Upper lobe of right lung (tissue), 1 donor: ENCODE results near the gene POT1. TPM values are rescaled to one million over a fixed set of nuclear protein-coding genes. Genes with fewer than 3 reads are reported as not detected.

Experiments
- ATAC-seq: fragments of 200-7000 bp; cut with Tn5 transposase; one replicate; pipeline ENCODE4 v1.9.1; 2020; ENCODE audit warnings: mild to moderate bottlenecking, moderate library complexity
- DNase-seq: peaks from one replicate; pipeline ENCODE4 v3.0.0-alpha.2; 2020
- H3K27ac ChIP-seq: fragments of 200-600 bp; one replicate; pipeline ENCODE4 v1.8.0; 2022
- H3K27me3 ChIP-seq: fragments of 200-600 bp; one replicate; pipeline ENCODE4 v1.8.0; 2022; ENCODE audit warnings: mild to moderate bottlenecking
- H3K36me3 ChIP-seq: fragments of 200-600 bp; one replicate; pipeline ENCODE4 v1.8.0; 2022
- H3K4me1 ChIP-seq: fragments of 200-600 bp; one replicate; pipeline ENCODE4 v1.8.0; 2022
- H3K4me3 ChIP-seq: fragments of 200-600 bp; one replicate; pipeline ENCODE4 v1.8.0; 2022; ENCODE audit warnings: mild to moderate bottlenecking
- H3K9me3 ChIP-seq: fragments of 200-600 bp; one replicate; pipeline ENCODE4 v1.8.0; 2022
- intact Hi-C: fragments of 100-400 bp; cut with DNase I; formaldehyde crosslinking; loops from one replicate; pipeline ENCODE4 v1.11.0; 2022
- total RNA-seq: library from RNA; stranded (reverse); fragmentation: NEBNext Ultra II Directional; extraction: Animal tissue kit (Norgen Biotek cat#: 25700); gene quantifications from one replicate; pipeline ENCODE4 v1.2.1, GENCODE V29; 2021
- TF ChIP-seq, protein P1 (sequence below): fragments of 200-600 bp; IDR thresholded peaks from one replicate; pipeline ENCODE4 v1.8.0; 2022; ENCODE audit warnings: antibody characterized with exemption
- donor health status: DM: no; HTN: yes; CAD: no; lungs with severe emphysema.

Gene POT1
- total RNA-seq, 1 donor from 2014 or later: 15.7 TPM

DNA sequence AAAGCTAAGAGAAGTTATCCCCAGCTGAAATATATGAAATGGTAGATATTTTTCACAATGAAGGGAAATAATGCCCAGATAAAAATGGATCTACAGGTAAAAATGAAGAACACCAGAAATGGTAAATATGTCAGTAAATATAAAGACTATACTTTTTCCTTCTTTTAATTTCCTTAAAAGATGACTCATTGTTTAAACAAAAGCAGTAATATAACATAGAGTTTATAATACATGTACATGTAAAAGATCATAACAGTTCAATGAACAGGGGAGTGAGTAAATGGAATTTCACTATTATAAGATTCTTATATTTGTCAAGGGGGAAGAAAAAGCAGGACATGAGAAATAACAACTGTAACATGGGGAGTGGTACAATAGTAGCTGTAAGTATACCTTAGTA, 7.4 kb downstream of the POT1 start:
- H3K9me3 ChIP-seq: no peaks in the 10 kb centered on the region
- TF ChIP-seq, protein P1, sequence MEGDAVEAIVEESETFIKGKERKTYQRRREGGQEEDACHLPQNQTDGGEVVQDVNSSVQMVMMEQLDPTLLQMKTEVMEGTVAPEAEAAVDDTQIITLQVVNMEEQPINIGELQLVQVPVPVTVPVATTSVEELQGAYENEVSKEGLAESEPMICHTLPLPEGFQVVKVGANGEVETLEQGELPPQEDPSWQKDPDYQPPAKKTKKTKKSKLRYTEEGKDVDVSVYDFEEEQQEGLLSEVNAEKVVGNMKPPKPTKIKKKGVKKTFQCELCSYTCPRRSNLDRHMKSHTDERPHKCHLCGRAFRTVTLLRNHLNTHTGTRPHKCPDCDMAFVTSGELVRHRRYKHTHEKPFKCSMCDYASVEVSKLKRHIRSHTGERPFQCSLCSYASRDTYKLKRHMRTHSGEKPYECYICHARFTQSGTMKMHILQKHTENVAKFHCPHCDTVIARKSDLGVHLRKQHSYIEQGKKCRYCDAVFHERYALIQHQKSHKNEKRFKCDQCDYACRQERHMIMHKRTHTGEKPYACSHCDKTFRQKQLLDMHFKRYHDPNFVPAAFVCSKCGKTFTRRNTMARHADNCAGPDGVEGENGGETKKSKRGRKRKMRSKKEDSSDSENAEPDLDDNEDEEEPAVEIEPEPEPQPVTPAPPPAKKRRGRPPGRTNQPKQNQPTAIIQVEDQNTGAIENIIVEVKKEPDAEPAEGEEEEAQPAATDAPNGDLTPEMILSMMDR: no peak
- H3K4me3 ChIP-seq: no peak overlapping the region
- DNase-seq (no peak), ATAC-seq (no peak)
- no peaks in the 10 kb centered on the region for H3K27me3 ChIP-seq
- H3K4me1 ChIP-seq: no peaks in the 10 kb centered on the region
- H3K36me3 ChIP-seq: no peaks in the 10 kb centered on the region
- H3K27ac ChIP-seq: no peak overlapping the region
- intact Hi-C loops: no loop called here

DNA sequence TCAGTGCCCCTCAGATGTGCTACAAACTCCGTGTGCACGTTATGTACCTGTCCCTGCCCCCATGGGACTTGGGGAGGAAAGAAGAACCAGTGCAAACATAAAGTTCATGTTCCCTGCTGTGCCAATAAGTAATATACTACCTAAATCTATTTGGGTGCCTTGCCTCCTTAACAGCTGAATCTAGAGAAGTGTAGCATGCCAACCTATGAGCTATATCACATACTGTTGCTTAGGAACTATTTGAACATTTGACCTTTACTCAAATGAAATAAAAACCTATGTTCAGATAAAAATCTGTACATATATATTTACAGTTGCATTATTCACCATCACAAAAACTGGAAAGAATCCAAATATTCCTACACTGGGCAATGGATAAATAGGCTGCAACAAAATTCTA, 9.8 kb downstream of the POT1 start:
- no peaks in the 10 kb centered on the region for H3K9me3 ChIP-seq
- H3K4me3 ChIP-seq: no peak overlapping the region
- H3K4me1 ChIP-seq: no peaks in the 10 kb centered on the region
- H3K36me3 ChIP-seq: peaks cover 5% of the 10 kb centered on the region
- H3K27me3 ChIP-seq: no peaks in the 10 kb centered on the region
- TF ChIP-seq, protein P1: no peak
- no peak overlapping the region for H3K27ac ChIP-seq
- DNase-seq: no peak
- no peak for ATAC-seq
- intact Hi-C loops: no loop called here

DNA sequence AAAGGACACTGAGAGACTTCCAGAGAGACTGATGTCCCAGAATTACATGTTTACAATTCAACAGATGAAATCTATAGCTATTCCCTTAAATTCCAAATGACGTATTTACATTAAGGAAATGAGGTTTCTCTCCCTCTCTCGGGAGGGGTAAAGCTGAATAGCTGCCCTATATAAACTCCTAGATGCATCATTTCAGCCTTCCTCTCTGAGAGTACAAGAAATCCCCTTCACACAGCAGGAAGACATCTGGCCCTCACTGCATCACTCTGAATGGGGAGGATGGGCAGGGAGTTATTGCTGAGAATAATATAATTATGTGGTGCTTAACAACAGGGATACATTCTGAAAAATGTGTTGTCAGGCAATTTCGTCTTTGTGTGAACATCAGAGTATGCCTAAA, 11.0 kb downstream of the POT1 start:
- TF ChIP-seq, protein P1: no peak
- Histone ChIP-seq H3K4me1 (no peaks in the 10 kb centered on the region), H3K27ac (no peak overlapping the region), H3K27me3 (no peaks in the 10 kb centered on the region), H3K36me3 (peaks cover 8% of the 10 kb centered on the region), H3K9me3 (no peaks in the 10 kb centered on the region), H3K4me3 (no peak overlapping the region)
- DNase-seq (no peak), ATAC-seq (no peak)
- intact Hi-C loops: no loop called here

DNA sequence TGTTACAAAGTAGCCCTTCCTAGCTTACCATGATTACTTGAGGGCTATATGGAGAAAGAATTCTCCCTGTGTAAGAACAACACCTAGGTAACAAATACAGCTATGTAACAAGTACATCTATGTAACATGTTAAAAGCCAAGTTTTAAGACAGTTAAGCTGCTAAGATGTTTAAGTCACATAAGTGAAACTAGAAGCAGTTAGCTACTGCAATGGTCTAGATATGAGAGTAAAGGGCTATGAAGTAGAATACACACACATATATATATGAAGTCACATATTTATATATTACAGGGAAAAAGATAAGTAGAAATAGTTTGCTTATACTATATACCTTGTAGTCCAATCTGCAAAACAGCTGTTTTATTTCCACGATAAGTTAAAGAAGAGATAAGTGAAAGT, 14.4 kb downstream of the POT1 start:
- Histone ChIP-seq H3K27ac (no peak overlapping the region), H3K36me3 (peaks cover 14% of the 10 kb centered on the region), H3K4me3 (no peak overlapping the region), H3K4me1 (no peaks in the 10 kb centered on the region), H3K9me3 (no peaks in the 10 kb centered on the region), H3K27me3 (no peaks in the 10 kb centered on the region)
- DNase-seq (no peak), ATAC-seq (no peak)
- intact Hi-C loops: no loop called here
- TF ChIP-seq, protein P1: no peak

DNA sequence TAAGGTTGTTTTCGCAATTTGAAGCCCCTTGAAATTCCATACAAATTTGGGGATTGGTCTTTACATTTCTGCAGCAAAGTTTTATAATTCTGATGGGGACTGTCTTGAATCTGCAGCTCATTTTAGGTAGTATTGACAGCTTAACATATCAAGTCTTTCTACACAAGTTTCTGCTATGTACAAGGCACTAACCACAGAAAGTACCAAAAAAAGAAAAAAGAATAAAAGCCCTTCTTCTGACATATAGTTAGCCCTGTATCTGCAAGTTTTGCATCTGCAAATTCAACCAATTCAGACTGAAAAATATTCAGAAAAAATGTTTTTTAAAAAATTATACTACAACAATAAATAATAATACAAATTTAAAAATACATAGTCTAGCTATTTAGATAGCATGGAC, 15.3 kb downstream of the POT1 start:
- DNase-seq (no peak), ATAC-seq (no peak)
- Histone ChIP-seq H3K4me1 (no peaks in the 10 kb centered on the region), H3K36me3 (peaks cover 14% of the 10 kb centered on the region), H3K27me3 (no peaks in the 10 kb centered on the region), H3K4me3 (no peak overlapping the region), H3K9me3 (no peaks in the 10 kb centered on the region), H3K27ac (no peak overlapping the region)
- intact Hi-C loops: no loop called here
- TF ChIP-seq, protein P1: no peak

DNA sequence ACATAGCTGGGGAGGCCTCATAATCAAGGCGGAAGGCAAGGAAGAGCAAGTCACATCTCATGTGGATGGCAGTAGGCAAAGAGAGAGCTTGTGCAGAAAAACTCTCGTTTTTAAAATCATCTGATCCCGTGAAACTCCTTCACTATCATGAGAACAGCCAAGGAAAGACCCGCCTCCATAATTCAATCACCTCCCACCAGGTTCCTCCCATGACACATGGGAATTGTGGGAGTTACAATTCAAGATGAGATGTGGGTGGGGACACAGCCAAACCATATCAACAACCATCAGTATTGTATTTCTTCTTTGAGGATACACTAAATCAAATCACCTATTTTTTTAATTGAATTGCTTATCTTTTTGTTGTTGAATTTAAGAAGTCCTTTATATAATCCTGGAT, 16.7 kb downstream of the POT1 start:
- Histone ChIP-seq H3K27ac (no peak overlapping the region), H3K4me3 (no peak overlapping the region), H3K27me3 (no peaks in the 10 kb centered on the region), H3K36me3 (peaks cover 14% of the 10 kb centered on the region), H3K9me3 (no peaks in the 10 kb centered on the region), H3K4me1 (no peaks in the 10 kb centered on the region)
- ATAC-seq (no peak), DNase-seq (no peak)
- TF ChIP-seq, protein P1: no peak
- intact Hi-C loops: no loop called here
